H9 (cell line): ENCODE results near the gene SLC44A2. TPM values are rescaled to one million over a fixed set of nuclear protein-coding genes. Genes with fewer than 3 reads are reported as not detected.

Experiments
- DNase-seq: peaks from one replicate; pipeline ENCODE4 v3.0.0-alpha.2; 2017
- H2AFZ ChIP-seq: one replicate; pipeline ENCODE4 v1.6.1; 2013; ENCODE audit warnings: mild to moderate bottlenecking, low read length, control low read depth, moderate library complexity
- H2AK5ac ChIP-seq: 2 replicates; pipeline ENCODE4 v1.6.1; 2013; ENCODE audit warnings: low read length, control low read depth, mixed read lengths; ENCODE audit not compliant: insufficient read length
- H2BK120ac ChIP-seq: one replicate; pipeline ENCODE4 v1.6.1; 2013; ENCODE audit warnings: low read depth, mild to moderate bottlenecking, low read length, control low read depth, inconsistent platforms; ENCODE audit not compliant: poor library complexity, severe bottlenecking
- H2BK12ac ChIP-seq: 2 replicates; pipeline ENCODE4 v1.6.1; 2013; ENCODE audit warnings: low read length, control low read depth, mixed read lengths, low read depth; ENCODE audit not compliant: insufficient read length
- H2BK15ac ChIP-seq: 2 replicates; pipeline ENCODE4 v1.6.1; 2013; ENCODE audit warnings: low read depth, low read length, control low read depth
- H2BK20ac ChIP-seq: one replicate; pipeline ENCODE4 v1.6.1; 2013; ENCODE audit warnings: low read depth, mild to moderate bottlenecking, low read length, control low read depth, inconsistent platforms; ENCODE audit not compliant: poor library complexity, severe bottlenecking
- H2BK5ac ChIP-seq: 2 replicates; pipeline ENCODE4 v1.6.1; 2013; ENCODE audit warnings: low read length, control low read depth, mixed read lengths; ENCODE audit not compliant: insufficient read length
- H3K14ac ChIP-seq: 2 replicates; pipeline ENCODE4 v1.6.1; 2013; ENCODE audit warnings: low read length, control low read depth; ENCODE audit not compliant: insufficient read depth
- H3K18ac ChIP-seq: 2 replicates; pipeline ENCODE4 v1.6.1; 2013; ENCODE audit warnings: low read depth, mild to moderate bottlenecking, mixed read lengths, low read length, control low read depth; ENCODE audit not compliant: insufficient read length
- H3K23ac ChIP-seq: 2 replicates; pipeline ENCODE4 v1.6.1; 2013; ENCODE audit warnings: low read length, control low read depth, mixed read lengths, low read depth; ENCODE audit not compliant: insufficient read length
- H3K23me2 ChIP-seq: 2 replicates; pipeline ENCODE4 v1.6.1; 2013; ENCODE audit warnings: low read depth, mild to moderate bottlenecking, mixed read lengths, low read length, control low read depth; ENCODE audit not compliant: insufficient read length, poor library complexity, severe bottlenecking
- H3K27ac ChIP-seq: 2 replicates; pipeline ENCODE4 v1.5.1; 2013; ENCODE audit warnings: low read length, control low read depth, mixed read lengths, low read depth; ENCODE audit not compliant: insufficient read length
- H3K27me3 ChIP-seq: 2 replicates; pipeline ENCODE4 v1.6.1; 2013; ENCODE audit warnings: low read length, control low read depth, inconsistent platforms; ENCODE audit not compliant: insufficient read depth
- H3K4ac ChIP-seq: 2 replicates; pipeline ENCODE4 v1.6.1; 2013; ENCODE audit warnings: low read depth, mild to moderate bottlenecking, control low read depth, inconsistent platforms, low read length, moderate library complexity
- H3K4me1 ChIP-seq: 2 replicates; pipeline ENCODE4 v1.6.1; 2013; ENCODE audit warnings: low read length, control low read depth, inconsistent platforms; ENCODE audit not compliant: insufficient read depth
- H3K4me2 ChIP-seq: 2 replicates; pipeline ENCODE4 v1.6.1; 2013; ENCODE audit warnings: low read length, control low read depth, mixed read lengths; ENCODE audit not compliant: insufficient read length, insufficient read depth
- H3K56ac ChIP-seq: 2 replicates; pipeline ENCODE4 v1.6.1; 2013; ENCODE audit warnings: low read depth, mild to moderate bottlenecking, mixed read lengths, low read length, control low read depth; ENCODE audit not compliant: insufficient read length
- H3K79me1 ChIP-seq: 2 replicates; pipeline ENCODE4 v1.6.1; 2013; ENCODE audit warnings: low read depth, mild to moderate bottlenecking, moderate library complexity, low read length, control low read depth, inconsistent platforms; ENCODE audit not compliant: insufficient read depth, poor library complexity, severe bottlenecking
- H3K79me2 ChIP-seq: 2 replicates; pipeline ENCODE4 v1.6.1; 2013; ENCODE audit warnings: low read length, control low read depth, inconsistent platforms; ENCODE audit not compliant: insufficient read depth
- H3K9ac ChIP-seq: 2 replicates; pipeline ENCODE4 v1.6.1; 2013; ENCODE audit warnings: low read length, control low read depth, mixed read lengths; ENCODE audit not compliant: insufficient read length; ENCODE audit errors: extremely low read depth
- H3K9me3 ChIP-seq: one replicate; pipeline ENCODE4 v1.6.1; 2013; ENCODE audit warnings: low read depth, low read length, inconsistent platforms; ENCODE audit not compliant: control insufficient read depth
- H3T11ph ChIP-seq: one replicate; pipeline ENCODE4 v1.6.1; 2013; ENCODE audit warnings: mild to moderate bottlenecking, low read length, control low read depth, inconsistent platforms
- H4K20me1 ChIP-seq: one replicate; pipeline ENCODE4 v1.6.1; 2013; ENCODE audit not compliant: control insufficient read depth, insufficient read length, insufficient read depth
- H4K5ac ChIP-seq: 2 replicates; pipeline ENCODE4 v1.6.1; 2013; ENCODE audit warnings: low read depth, mild to moderate bottlenecking, mixed read lengths, low read length, control low read depth; ENCODE audit not compliant: insufficient read length
- H4K8ac ChIP-seq: replicated peaks from 2 replicates; pipeline ENCODE4 v1.6.1; 2013; ENCODE audit warnings: low read length, control low read depth, mixed read lengths, low read depth; ENCODE audit not compliant: insufficient read length
- H4K91ac ChIP-seq: 2 replicates; pipeline ENCODE4 v1.6.1; 2013; ENCODE audit warnings: low read depth, mild to moderate bottlenecking, moderate library complexity, mixed read lengths, low read length, control low read depth; ENCODE audit not compliant: insufficient read length
- H3K27ac Mint-ChIP-seq, 3 experiments: 2 replicates in 2 of 3; 3 replicates in 1 of 3; pipeline ENCODE4 v1.8.0; 2020 to 2021; ENCODE audit warnings: mixed read lengths in 3 of 3, mild to moderate bottlenecking in 1 of 3, moderate library complexity in 1 of 3
- H3K27me3 Mint-ChIP-seq: 2 replicates; pipeline ENCODE4 v1.8.0; 2021; ENCODE audit warnings: low read depth, mild to moderate bottlenecking, moderate library complexity, mixed read lengths
- H3K36me3 Mint-ChIP-seq, 3 experiments: 2 replicates in 2 of 3; 3 replicates in 1 of 3; pipeline ENCODE4 v1.8.0; 2020 to 2021; ENCODE audit warnings: low read depth in 3 of 3, mixed read lengths in 3 of 3; ENCODE audit not compliant: insufficient read depth in 1 of 3
- H3K4me1 Mint-ChIP-seq, 2 experiments: 2 replicates each; pipeline ENCODE4 v1.8.0; 2020; ENCODE audit warnings: mixed read lengths in 2 of 2
- H3K4me3 Mint-ChIP-seq, 2 experiments: 2 replicates in 1 of 2; 3 replicates in 1 of 2; pipeline ENCODE4 v1.8.0; 2020 to 2021; ENCODE audit warnings: mild to moderate bottlenecking in 2 of 2, mixed read lengths in 2 of 2, moderate library complexity in 1 of 2
- H3K9me3 Mint-ChIP-seq, 2 experiments: 2 replicates in 1 of 2; 3 replicates in 1 of 2; pipeline ENCODE4 v1.8.0; 2020; ENCODE audit warnings: mild to moderate bottlenecking in 2 of 2, mixed read lengths in 2 of 2, moderate library complexity in 1 of 2
- CTCF ChIP-seq: fragments of 200-600 bp; sonication (generic); conservative IDR thresholded peaks from 3 replicates; pipeline ENCODE4 v1.8.0; 2021; ENCODE audit warnings: antibody characterized with exemption, mild to moderate bottlenecking
- WGBS: extraction: QIAGEN DNeasy Blood & Tissue Kit; methylation state at CpG from one replicate; pipeline ENCODE4 v1.1.7; 2013; ENCODE audit warnings: missing lambda C conversion rate, low lambda C conversion rate, mixed read lengths; ENCODE audit not compliant: insufficient read length; ENCODE audit errors: extremely low coverage; 5-methylcytosine and 5-hydroxymethylcytosine counted together
- total RNA-seq: library from RNA; stranded (reverse); gene quantifications from 2 replicates; pipeline ENCODE4 v1.2.1, GENCODE V29; 2021

The SLC44A2 gene
- total RNA-seq, 1 experiment from 2014 or later: 121 TPM

GRCh38 chr19:10660346-10660745, 35.0 kb downstream of the SLC44A2 start:
- Histone ChIP-seq H2BK5ac (no peak overlapping the region), H3K27ac (no peak overlapping the region), H2BK12ac (no peak overlapping the region), H3K23ac (no peak overlapping the region), H3K9me3 (no peaks in the 10 kb centered on the region), H2AFZ (no peak overlapping the region), H2BK120ac (no peak overlapping the region), H4K91ac (no peak overlapping the region), H2BK20ac (no peak overlapping the region), H3K79me2 (peaks cover 90% of the 10 kb centered on the region), H3K18ac (no peak overlapping the region), H3T11ph (no peak overlapping the region), H4K20me1 (no peaks in the 10 kb centered on the region), H3K23me2 (peaks cover 4% of the 10 kb centered on the region), H2BK15ac (no peak overlapping the region), H4K8ac (no peak overlapping the region), H3K4me2 (no peak overlapping the region), H3K79me1 (no peaks in the 10 kb centered on the region), H3K4me1 (no peaks in the 10 kb centered on the region; the same call in 1 of the 2 replicates), H3K9ac (no peak overlapping the region), H2AK5ac (no peak overlapping the region), H4K5ac (no peak overlapping the region), H3K56ac (no peak overlapping the region), H3K27me3 (no peaks in the 10 kb centered on the region), H3K4ac (no peak overlapping the region), H3K14ac (no peak overlapping the region)
- Mint-ChIP-seq H3K36me3 (peaks cover 36 to 69% (median 60%) of the 10 kb centered on the region in 3 experiments), H3K9me3 (no peaks in the 10 kb centered on the region; a peak in 1 of 5 replicates), H3K27me3 (peaks cover 4% of the 10 kb centered on the region; the same call in 1 of the 2 replicates), H3K27ac (peak overlapping the region; percentile 49 to 79 (median 60); a peak in 4 of 7 replicates), H3K4me1 (peaks cover 42 to 55% of the 10 kb centered on the region in 2 experiments), H3K4me3 (peak overlapping the region; percentile 5 to 27)
- TF ChIP-seq CTCF: no peak
- no CpG with 5 or more reads among the region's 5 CpGs for WGBS
- DNase-seq: no peak
